A549 (cell line): ENCODE results near the gene SENP6. TPM values are rescaled to one million over a fixed set of nuclear protein-coding genes. Genes with fewer than 3 reads are reported as not detected.

Source experiments
- ATAC-seq, 2 experiments: fragments of 200-7000 bp in 1 of 2; fragments of >200 bp in 1 of 2; cut with Nextera tagmentation in 1 of 2; cut with Tn5 transposase in 1 of 2; 3 replicates each; pipeline versions ENCODE4 v1.8.0 to v1.9.1; 2018 to 2020; ENCODE audit warnings: mild to moderate bottlenecking in 1 of 2, moderate library complexity in 1 of 2
- CTCF ChIA-PET: fragments of 300-600 bp; sonication (Branson Sonifier 250); formaldehyde crosslinking; extraction: SDS; loops from one replicate; lab custom pipeline; 2021; ENCODE audit warnings: antibody characterized with exemption, inconsistent platforms; lab: Yijun Ruan, JAX
- POLR2A ChIA-PET: fragments of 350-600 bp; formaldehyde crosslinking; extraction: SDS; loops from one replicate; lab custom pipeline; 2021; ENCODE audit warnings: antibody characterized with exemption, inconsistent platforms; lab: Yijun Ruan, JAX
- DNase-seq, 2 experiments: peaks; one replicate each; pipeline versions ENCODE4 v3.0.0 to v3.0.0-alpha.2; 2011 to 2016; ENCODE audit warnings: low read depth in 1 of 2, low spot score in 1 of 2
- FAIRE-seq: peaks from 2 replicates; lab custom pipeline; 2011; peaks lifted over from hg19 to GRCh38; lab: Jason Lieb, UNC
- H3K27ac ChIP-seq, 2 experiments: fragments of >200 bp; sonication (Bioruptor Twin); formaldehyde crosslinking; 3 replicates each; pipeline ENCODE4 v1.5.1; 2016 to 2017
- H3K4me1 ChIP-seq: fragments of >200 bp; sonication (Bioruptor Twin); formaldehyde crosslinking; 3 replicates; pipeline ENCODE4 v1.6.1; 2016
- H3K4me2 ChIP-seq: fragments of >200 bp; sonication (Bioruptor Twin); formaldehyde crosslinking; 3 replicates; pipeline ENCODE4 v1.6.1; 2016
- H3K4me3 ChIP-seq: fragments of >200 bp; sonication (Bioruptor Twin); formaldehyde crosslinking; 3 replicates; pipeline ENCODE4 v1.5.1; 2016
- H3K9me3 ChIP-seq: fragments of >200 bp; sonication (Bioruptor Twin); formaldehyde crosslinking; 3 replicates; pipeline ENCODE4 v1.6.1; 2016
- CHD2 ChIP-seq: fragments of 150-350 bp; IDR thresholded peaks from 2 replicates; pipeline ENCODE4 v1.6.1; 2014; ENCODE audit warnings: low read length; ENCODE audit not compliant: partially characterized antibody
- CHD4 ChIP-seq: fragments of 200-600 bp; sonication (generic); IDR thresholded peaks from 2 replicates; pipeline ENCODE4 v1.6.1; 2016; ENCODE audit warnings: antibody characterized with exemption, mild to moderate bottlenecking, borderline replicate concordance
- ESRRA ChIP-seq: fragments of 150-350 bp; IDR thresholded peaks from 2 replicates; pipeline ENCODE4 v1.6.1; 2014; ENCODE audit warnings: mild to moderate bottlenecking, low read length, borderline replicate concordance
- FOSL2 ChIP-seq, 2 experiments: fragments of 450-650 bp in 1 of 2; fragments of >200 bp in 1 of 2; sonication (Bioruptor Twin) in 1 of 2; formaldehyde crosslinking; IDR thresholded peaks; 2 replicates each; pipeline versions ENCODE4 v1.5.0 to v1.6.1; 2016 to 2020; ENCODE audit warnings: mild to moderate bottlenecking in 1 of 2, moderate library complexity in 1 of 2
- FOXS1 ChIP-seq: fragments of 250-450 bp; sonication (Bioruptor Pico); IDR thresholded peaks from 2 replicates; pipeline ENCODE4 v1.5.0; 2020; ENCODE audit warnings: mild to moderate bottlenecking, moderate library complexity
- GATA3 ChIP-seq: IDR thresholded peaks from 2 replicates; pipeline ENCODE4 v1.6.1; 2012; ENCODE audit warnings: borderline replicate concordance
- JUN ChIP-seq, 2 experiments: fragments of >200 bp; sonication (Bioruptor Twin); formaldehyde crosslinking; IDR thresholded peaks; 2 replicates in 1 of 2; 3 replicates in 1 of 2; pipeline ENCODE4 v1.6.1; 2016 to 2017
- KDM5A ChIP-seq: fragments of 200-600 bp; sonication (generic); IDR thresholded peaks from 2 replicates; pipeline ENCODE4 v1.6.1; 2016; ENCODE audit warnings: antibody characterized with exemption, mild to moderate bottlenecking
- MAFK ChIP-seq: fragments of 450-650 bp; IDR thresholded peaks from 2 replicates; pipeline ENCODE4 v1.6.1; 2014; ENCODE audit not compliant: partially characterized antibody
- MAZ ChIP-seq: fragments of 150-350 bp; IDR thresholded peaks from 2 replicates; pipeline ENCODE4 v1.6.1; 2014; ENCODE audit warnings: antibody characterized with exemption, low read depth, low read length, borderline replicate concordance
- PHF8 ChIP-seq: fragments of 200-600 bp; sonication (generic); IDR thresholded peaks from 2 replicates; pipeline ENCODE4 v1.6.1; 2016; ENCODE audit warnings: low read depth, mild to moderate bottlenecking, antibody characterized with exemption, moderate library complexity, borderline replicate concordance
- POLR2A ChIP-seq: IDR thresholded peaks from 2 replicates; pipeline ENCODE4 v1.6.1; 2012; ENCODE audit warnings: mild to moderate bottlenecking, low read length
- POLR2AphosphoS2 ChIP-seq: conservative IDR thresholded peaks from 2 replicates; pipeline ENCODE4 v1.6.1; 2012; ENCODE audit warnings: low read length, improper control_type of control experiment, inconsistent platforms
- RNF2 ChIP-seq: fragments of 200-600 bp; sonication (generic); IDR thresholded peaks from 2 replicates; pipeline ENCODE4 v1.6.1; 2016; ENCODE audit warnings: low read depth, mild to moderate bottlenecking, antibody characterized with exemption, moderate library complexity, borderline replicate concordance
- SREBF2 ChIP-seq: fragments of 450-650 bp; IDR thresholded peaks from 2 replicates; pipeline ENCODE4 v1.6.1; 2014; ENCODE audit warnings: mild to moderate bottlenecking, moderate library complexity
- TP53 ChIP-seq: fragments of 250-450 bp; sonication (Bioruptor Pico); IDR thresholded peaks from 2 replicates; pipeline ENCODE4 v1.5.0; 2021; ENCODE audit warnings: mild to moderate bottlenecking, moderate library complexity
- USF2 ChIP-seq: fragments of 450-650 bp; IDR thresholded peaks from 2 replicates; pipeline ENCODE4 v1.6.1; 2014; ENCODE audit warnings: antibody characterized with exemption
- whole genome bisulfite sequencing: methylation state at CpG from one replicate; pipeline ENCODE4 v1.1.6; 2017; ENCODE audit errors: missing lambda C conversion rate; 5-methylcytosine and 5-hydroxymethylcytosine counted together
- polyA plus RNA-seq, 4 experiments: library from polyadenylated mRNA; depleted of rRNA in 3 of 4; stranded (reverse); fragments of >200 nt; fragmentation: RNase III in 1 of 4; extraction: RNeasy Plus Mini Kit Qiagen cat#74134 plus additional on column Dnase treatment in 1 of 4; gene quantifications; 2 replicates in 3 of 4; 3 replicates in 1 of 4; pipeline ENCODE4 v1.2.3, GENCODE V29; 2011 to 2017
- TF ChIP-seq, protein P1 (sequence below): fragments of 200-600 bp; sonication (generic); IDR thresholded peaks from 2 replicates; pipeline ENCODE4 v1.6.1; 2016; ENCODE audit warnings: antibody characterized with exemption, mild to moderate bottlenecking, moderate library complexity
- TF ChIP-seq, protein P2 (sequence below): IDR thresholded peaks from 2 replicates; pipeline ENCODE4 v1.6.1; 2012
- TF ChIP-seq, protein P3 (sequence below): fragments of >200 bp; sonication (Bioruptor Twin); formaldehyde crosslinking; IDR thresholded peaks from 3 replicates; pipeline ENCODE4 v1.6.1; 2016

The SENP6 gene
- polyA plus RNA-seq, 2 of the 4 experiments (the other 2 are of a cell fraction), result 29.8 to 59.9 TPM

GRCh38 chr6:75602246-75603105 lies 796 bp downstream of the SENP6 start:
- TF ChIP-seq PHF8 (peak; percentile 75), ESRRA (no peak), JUN (IDR thresholded peaks at IDR 0.05) (peak in 1 of 2 experiments; percentile 8; a peak in 1 of 5 replicates), FOXS1 (CRISPR knock-in tag) (no peak), POLR2A (0 out of 2 replicates have a peak, but pooled peaks have one; percentile 2), USF2 (no peak)
- TF ChIP-seq, protein P1, sequence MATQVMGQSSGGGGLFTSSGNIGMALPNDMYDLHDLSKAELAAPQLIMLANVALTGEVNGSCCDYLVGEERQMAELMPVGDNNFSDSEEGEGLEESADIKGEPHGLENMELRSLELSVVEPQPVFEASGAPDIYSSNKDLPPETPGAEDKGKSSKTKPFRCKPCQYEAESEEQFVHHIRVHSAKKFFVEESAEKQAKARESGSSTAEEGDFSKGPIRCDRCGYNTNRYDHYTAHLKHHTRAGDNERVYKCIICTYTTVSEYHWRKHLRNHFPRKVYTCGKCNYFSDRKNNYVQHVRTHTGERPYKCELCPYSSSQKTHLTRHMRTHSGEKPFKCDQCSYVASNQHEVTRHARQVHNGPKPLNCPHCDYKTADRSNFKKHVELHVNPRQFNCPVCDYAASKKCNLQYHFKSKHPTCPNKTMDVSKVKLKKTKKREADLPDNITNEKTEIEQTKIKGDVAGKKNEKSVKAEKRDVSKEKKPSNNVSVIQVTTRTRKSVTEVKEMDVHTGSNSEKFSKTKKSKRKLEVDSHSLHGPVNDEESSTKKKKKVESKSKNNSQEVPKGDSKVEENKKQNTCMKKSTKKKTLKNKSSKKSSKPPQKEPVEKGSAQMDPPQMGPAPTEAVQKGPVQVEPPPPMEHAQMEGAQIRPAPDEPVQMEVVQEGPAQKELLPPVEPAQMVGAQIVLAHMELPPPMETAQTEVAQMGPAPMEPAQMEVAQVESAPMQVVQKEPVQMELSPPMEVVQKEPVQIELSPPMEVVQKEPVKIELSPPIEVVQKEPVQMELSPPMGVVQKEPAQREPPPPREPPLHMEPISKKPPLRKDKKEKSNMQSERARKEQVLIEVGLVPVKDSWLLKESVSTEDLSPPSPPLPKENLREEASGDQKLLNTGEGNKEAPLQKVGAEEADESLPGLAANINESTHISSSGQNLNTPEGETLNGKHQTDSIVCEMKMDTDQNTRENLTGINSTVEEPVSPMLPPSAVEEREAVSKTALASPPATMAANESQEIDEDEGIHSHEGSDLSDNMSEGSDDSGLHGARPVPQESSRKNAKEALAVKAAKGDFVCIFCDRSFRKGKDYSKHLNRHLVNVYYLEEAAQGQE, result no peak
- TF ChIP-seq, protein P2, sequence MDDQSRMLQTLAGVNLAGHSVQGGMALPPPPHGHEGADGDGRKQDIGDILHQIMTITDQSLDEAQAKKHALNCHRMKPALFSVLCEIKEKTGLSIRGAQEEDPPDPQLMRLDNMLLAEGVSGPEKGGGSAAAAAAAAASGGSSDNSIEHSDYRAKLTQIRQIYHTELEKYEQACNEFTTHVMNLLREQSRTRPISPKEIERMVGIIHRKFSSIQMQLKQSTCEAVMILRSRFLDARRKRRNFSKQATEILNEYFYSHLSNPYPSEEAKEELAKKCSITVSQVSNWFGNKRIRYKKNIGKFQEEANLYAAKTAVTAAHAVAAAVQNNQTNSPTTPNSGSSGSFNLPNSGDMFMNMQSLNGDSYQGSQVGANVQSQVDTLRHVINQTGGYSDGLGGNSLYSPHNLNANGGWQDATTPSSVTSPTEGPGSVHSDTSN, result 0 out of 2 replicates have a peak, but pooled peaks have one; percentile 32
- TF ChIP-seq, all 56 proteins: peak for 4
- CTCF ChIA-PET, result interaction anchor here (0.6 to 1.0 kb wide), 2 partner anchors 17 to 579 kb away, joined by 3 read pairs; no protein-coding TSS in a partner anchor
- under 1% methylated on average over 17 of the region's 70 CpGs for whole genome bisulfite sequencing
- Histone ChIP-seq H3K4me1 (no peaks in the 10 kb centered on the region), H3K4me2 (peak overlapping the region; percentile 85), H3K27ac (peak overlapping the region; percentile 97 to 99), H3K4me3 (peak overlapping the region; percentile 78), H3K9me3 (no peaks in the 10 kb centered on the region)
- peak in 1 of 2 experiments; percentile 68 for DNase-seq
- FAIRE-seq, result no peak
- POLR2A ChIA-PET, result interaction anchor here (0.8 to 1.4 kb wide), 5 partner anchors 9 to 359 kb away, joined by 3 to 5 read pairs (median 4); partner anchors contain the start of genes COX7A2 and TMEM30A
- ATAC-seq, result peak; percentile 78 to 81

DNA sequence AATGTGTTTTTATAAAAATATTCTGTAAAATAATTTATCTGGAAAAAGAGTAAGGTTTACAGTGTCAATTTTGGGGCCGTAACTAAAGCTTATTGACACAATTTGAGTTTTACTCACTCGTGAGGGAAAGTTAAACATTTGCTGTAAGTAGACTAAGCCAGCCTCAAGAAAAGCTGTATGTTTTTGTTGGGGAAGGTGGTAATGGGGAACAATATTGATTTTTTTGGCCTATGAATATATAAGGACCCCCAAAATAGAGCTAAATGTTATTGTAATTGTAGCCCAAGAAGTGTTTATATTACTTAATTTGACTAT lies 1.4 kb downstream of the SENP6 start:
- peak overlapping the region; percentile 97 to 99 for H3K27ac ChIP-seq
- DNase-seq, result no peak
- CTCF ChIA-PET, result interaction anchor here (0.6 to 1.0 kb wide), 2 partner anchors 17 to 579 kb away, joined by 3 to 4 read pairs; no protein-coding TSS in a partner anchor
- no peak for ATAC-seq
- TF ChIP-seq JUN (IDR thresholded peaks at IDR 0.05) (no peak), POLR2AphosphoS2 (no peak), CHD4 (no peak), FOSL2 (IDR thresholded peaks at IDR 0.05) (no peak), FOSL2 (CRISPR knock-in tag; IDR thresholded peaks at IDR 0.05) (no peak), TP53 (CRISPR knock-in tag) (no peak), RNF2 (no peak), CHD2 (no peak), KDM5A (no peak), MAFK (no peak), POLR2A (no peak), MAZ (no peak), GATA3 (no peak), SREBF2 (no peak), USF2 (no peak)
- TF ChIP-seq, protein P3, sequence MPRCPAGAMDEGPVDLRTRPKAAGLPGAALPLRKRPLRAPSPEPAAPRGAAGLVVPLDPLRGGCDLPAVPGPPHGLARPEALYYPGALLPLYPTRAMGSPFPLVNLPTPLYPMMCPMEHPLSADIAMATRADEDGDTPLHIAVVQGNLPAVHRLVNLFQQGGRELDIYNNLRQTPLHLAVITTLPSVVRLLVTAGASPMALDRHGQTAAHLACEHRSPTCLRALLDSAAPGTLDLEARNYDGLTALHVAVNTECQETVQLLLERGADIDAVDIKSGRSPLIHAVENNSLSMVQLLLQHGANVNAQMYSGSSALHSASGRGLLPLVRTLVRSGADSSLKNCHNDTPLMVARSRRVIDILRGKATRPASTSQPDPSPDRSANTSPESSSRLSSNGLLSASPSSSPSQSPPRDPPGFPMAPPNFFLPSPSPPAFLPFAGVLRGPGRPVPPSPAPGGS, result no peak
- H3K9me3 ChIP-seq, result no peaks in the 10 kb centered on the region
- POLR2A ChIA-PET, result no interaction called here
- FAIRE-seq, result no peak
- H3K4me2 ChIP-seq, result peak overlapping the region; percentile 85
- no peaks in the 10 kb centered on the region for H3K4me1 ChIP-seq
- WGBS, result 0% methylated on average over 2 of the region's 2 CpGs
- peak overlapping the region; percentile 78 for H3K4me3 ChIP-seq
